22Rv1 (cell line): ENCODE data around the gene YTHDC2.

Source experiments
- CTCF ChIP-seq: fragments of 450-650 bp; IDR thresholded peaks from 2 replicates; pipeline ENCODE4 v1.5.1; 2017; ENCODE audit warnings: mild to moderate bottlenecking
- ZFX ChIP-seq: fragments of 450-650 bp; IDR thresholded peaks from 2 replicates; pipeline ENCODE4 v1.6.1; 2017; ENCODE audit warnings: antibody characterized with exemption, borderline replicate concordance

GRCh38 chr5:113524927-113525326, 11.4 kb downstream of the YTHDC2 start:
- TF ChIP-seq CTCF (no peak), ZFX (no peak)
